Liver (tissue), 9 donors: ENCODE data around the gene NUCB2. TPM values are rescaled to one million over a fixed set of nuclear protein-coding genes. Genes with fewer than 3 reads are reported as not detected.

Experiments used
- DNase-seq: peaks from one replicate; pipeline ENCODE4 v3.0.0-alpha.2; 2017; ENCODE audit warnings: low spot score
- H3K27ac ChIP-seq, 2 donors: one replicate each; pipeline ENCODE4 v1.7.0; 2013; ENCODE audit warnings: inconsistent platforms in 2 of 2, low read length in 2 of 2, control low read depth in 1 of 2, low read depth in 1 of 2, mild to moderate bottlenecking in 1 of 2
- H3K27me3 ChIP-seq, 4 donors: one replicate each; pipeline versions ENCODE4 v1.6.1 to v1.7.0; 2013; ENCODE audit warnings: low read length in 3 of 4, inconsistent platforms in 1 of 4, mild to moderate bottlenecking in 1 of 4, moderate library complexity in 1 of 4; ENCODE audit not compliant: control insufficient read depth in 4 of 4, insufficient read depth in 4 of 4
- H3K36me3 ChIP-seq, 4 donors: one replicate each; pipeline versions ENCODE4 v1.6.1 to v1.7.0; 2013; ENCODE audit warnings: low read length in 3 of 4, mild to moderate bottlenecking in 3 of 4, low read depth in 1 of 4, moderate library complexity in 1 of 4; ENCODE audit not compliant: control insufficient read depth in 4 of 4, insufficient read depth in 3 of 4
- H3K4me1 ChIP-seq, 4 donors: one replicate each; pipeline versions ENCODE4 v1.6.1 to v1.7.0; 2013; ENCODE audit warnings: low read length in 3 of 4, mild to moderate bottlenecking in 3 of 4, moderate library complexity in 1 of 4; ENCODE audit not compliant: control insufficient read depth in 4 of 4, insufficient read depth in 4 of 4
- H3K4me3 ChIP-seq, 3 donors: one replicate each; pipeline versions ENCODE4 v1.6.1 to v1.7.0; 2013; ENCODE audit warnings: low read length in 3 of 3, control low read depth in 1 of 3, low read depth in 1 of 3, mild to moderate bottlenecking in 1 of 3
- H3K9ac ChIP-seq, 2 donors: one replicate each; pipeline ENCODE4 v1.7.0; 2013; ENCODE audit warnings: low read length in 2 of 2, mild to moderate bottlenecking in 2 of 2, moderate library complexity in 2 of 2, control low read depth in 1 of 2, low read depth in 1 of 2
- H3K9me3 ChIP-seq, 4 donors: one replicate each; pipeline versions ENCODE4 v1.6.1 to v1.7.0; 2013; ENCODE audit warnings: low read length in 3 of 4; ENCODE audit not compliant: control insufficient read depth in 4 of 4
- EGR1 ChIP-seq, 2 donors: IDR thresholded peaks; 2 replicates each; pipeline ENCODE4 v1.6.1; 2016 to 2018; ENCODE audit warnings: antibody characterized with exemption in 2 of 2, low read depth in 2 of 2
- FOXA2 ChIP-seq: IDR thresholded peaks from 2 replicates; pipeline ENCODE4 v1.6.1; 2016; ENCODE audit warnings: antibody characterized with exemption
- GABPA ChIP-seq, 2 donors: IDR thresholded peaks in 1 of 2; conservative IDR thresholded peaks in 1 of 2; 2 replicates each; pipeline ENCODE4 v1.6.1; 2016; ENCODE audit warnings: antibody characterized with exemption in 2 of 2, mild to moderate bottlenecking in 1 of 2, moderate library complexity in 1 of 2
- HNF4G ChIP-seq: IDR thresholded peaks from 2 replicates; pipeline ENCODE4 v1.6.1; 2016; ENCODE audit warnings: antibody characterized with exemption
- JUND ChIP-seq, 2 donors: IDR thresholded peaks; 2 replicates each; pipeline ENCODE4 v1.6.1; 2016; ENCODE audit warnings: antibody characterized with exemption in 2 of 2
- NR2F2 ChIP-seq: IDR thresholded peaks from 2 replicates; pipeline ENCODE4 v1.6.1; 2016; ENCODE audit warnings: antibody characterized with exemption
- RAD21 ChIP-seq, 2 donors: IDR thresholded peaks; 2 replicates each; pipeline ENCODE4 v1.6.1; 2016; ENCODE audit warnings: antibody characterized with exemption in 2 of 2, mild to moderate bottlenecking in 2 of 2
- RXRA ChIP-seq, 2 donors: IDR thresholded peaks; 2 replicates each; pipeline ENCODE4 v1.6.1; 2017 to 2018; ENCODE audit warnings: antibody characterized with exemption in 2 of 2, mild to moderate bottlenecking in 1 of 2
- SP1 ChIP-seq: IDR thresholded peaks from 2 replicates; pipeline ENCODE4 v1.6.1; 2018; ENCODE audit warnings: antibody characterized with exemption, mild to moderate bottlenecking
- TAF1 ChIP-seq: conservative IDR thresholded peaks from 2 replicates; pipeline ENCODE4 v1.6.1; 2016; ENCODE audit warnings: antibody characterized with exemption, mild to moderate bottlenecking
- YY1 ChIP-seq: IDR thresholded peaks from 2 replicates; pipeline ENCODE4 v1.6.1; 2016; ENCODE audit warnings: antibody characterized with exemption, mild to moderate bottlenecking
- WGBS: extraction: QIAGEN DNeasy Blood & Tissue Kit; methylation state at CpG from one replicate; pipeline ENCODE4 v1.1.7; 2013; 5-methylcytosine and 5-hydroxymethylcytosine counted together
- polyA plus RNA-seq, 2 donors: library from polyadenylated mRNA; stranded (reverse) in 1 of 2; unstranded in 1 of 2; fragments of 200-250 nt in 1 of 2; fragments of >200 nt in 1 of 2; fragmentation: Nextera tagmentation in 1 of 2; extraction: Ambion mirVana in 1 of 2; gene quantifications; one replicate each; pipeline versions ENCODE4 v1.2.1 to v1.2.3, GENCODE V29; 2013 to 2015
- total RNA-seq, 2 donors: library from RNA; depleted of rRNA; stranded (reverse); fragments of >200 nt; gene quantifications; one replicate each; pipeline ENCODE4 v1.2.3, GENCODE V29; 2014
- TF ChIP-seq, protein P1 (sequence below): IDR thresholded peaks from 2 replicates; pipeline ENCODE4 v1.6.1; 2016; ENCODE audit warnings: antibody characterized with exemption, mild to moderate bottlenecking
- TF ChIP-seq, protein P2 (sequence below): IDR thresholded peaks from 2 replicates; pipeline ENCODE4 v1.6.1; 2016; ENCODE audit warnings: antibody characterized with exemption
- TF ChIP-seq, protein P3 (sequence below): IDR thresholded peaks from 2 replicates; pipeline ENCODE4 v1.6.1; 2016; ENCODE audit warnings: antibody characterized with exemption
- donor health status: healthy.
- donor health status: healthy.
- donor health status: healthy.
- donor health status: healthy.
- donor health status: healthy.

The NUCB2 gene
- total and polyA plus RNA-seq, 4 donors = 68.5 to 112 (median 103) TPM

DNA sequence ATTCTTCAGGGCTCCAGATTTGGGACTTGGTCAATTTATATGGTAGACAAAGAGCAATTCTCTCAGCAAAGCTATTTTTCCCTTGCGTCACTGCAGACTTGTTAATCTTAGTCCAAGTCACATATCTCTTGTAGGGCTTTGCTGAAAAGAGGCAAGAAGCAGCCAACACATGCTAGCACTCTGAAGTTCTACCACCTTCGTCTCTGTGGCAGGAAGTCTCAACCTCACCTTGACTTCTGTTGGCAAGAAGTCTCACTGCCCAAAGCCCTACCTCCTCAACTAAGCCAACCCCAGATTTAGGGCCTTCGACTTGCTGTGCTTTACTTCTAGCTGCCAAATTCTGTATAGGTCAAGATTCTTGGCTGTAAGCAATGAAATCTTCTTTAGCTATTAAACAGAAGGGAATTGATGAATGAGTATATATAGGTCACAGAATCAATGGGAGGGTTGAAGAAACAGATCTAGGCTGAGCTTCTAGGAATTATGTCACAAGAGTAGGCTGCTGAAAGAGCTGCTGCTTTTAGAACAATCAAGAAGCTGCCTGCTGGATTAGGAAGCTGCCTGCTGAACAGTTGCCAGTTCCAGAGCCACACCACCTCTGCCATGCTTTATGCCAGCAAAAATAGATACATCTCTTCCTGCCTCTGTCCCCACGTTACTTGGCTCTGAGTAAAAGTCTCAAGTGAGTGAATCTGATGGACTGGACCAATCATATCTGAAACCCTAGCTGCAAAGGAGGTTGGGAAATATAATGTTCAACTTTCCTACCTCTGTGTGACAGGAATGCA is 57.5 kb downstream of the NUCB2 start (continued):
- TF ChIP-seq, protein P1, sequence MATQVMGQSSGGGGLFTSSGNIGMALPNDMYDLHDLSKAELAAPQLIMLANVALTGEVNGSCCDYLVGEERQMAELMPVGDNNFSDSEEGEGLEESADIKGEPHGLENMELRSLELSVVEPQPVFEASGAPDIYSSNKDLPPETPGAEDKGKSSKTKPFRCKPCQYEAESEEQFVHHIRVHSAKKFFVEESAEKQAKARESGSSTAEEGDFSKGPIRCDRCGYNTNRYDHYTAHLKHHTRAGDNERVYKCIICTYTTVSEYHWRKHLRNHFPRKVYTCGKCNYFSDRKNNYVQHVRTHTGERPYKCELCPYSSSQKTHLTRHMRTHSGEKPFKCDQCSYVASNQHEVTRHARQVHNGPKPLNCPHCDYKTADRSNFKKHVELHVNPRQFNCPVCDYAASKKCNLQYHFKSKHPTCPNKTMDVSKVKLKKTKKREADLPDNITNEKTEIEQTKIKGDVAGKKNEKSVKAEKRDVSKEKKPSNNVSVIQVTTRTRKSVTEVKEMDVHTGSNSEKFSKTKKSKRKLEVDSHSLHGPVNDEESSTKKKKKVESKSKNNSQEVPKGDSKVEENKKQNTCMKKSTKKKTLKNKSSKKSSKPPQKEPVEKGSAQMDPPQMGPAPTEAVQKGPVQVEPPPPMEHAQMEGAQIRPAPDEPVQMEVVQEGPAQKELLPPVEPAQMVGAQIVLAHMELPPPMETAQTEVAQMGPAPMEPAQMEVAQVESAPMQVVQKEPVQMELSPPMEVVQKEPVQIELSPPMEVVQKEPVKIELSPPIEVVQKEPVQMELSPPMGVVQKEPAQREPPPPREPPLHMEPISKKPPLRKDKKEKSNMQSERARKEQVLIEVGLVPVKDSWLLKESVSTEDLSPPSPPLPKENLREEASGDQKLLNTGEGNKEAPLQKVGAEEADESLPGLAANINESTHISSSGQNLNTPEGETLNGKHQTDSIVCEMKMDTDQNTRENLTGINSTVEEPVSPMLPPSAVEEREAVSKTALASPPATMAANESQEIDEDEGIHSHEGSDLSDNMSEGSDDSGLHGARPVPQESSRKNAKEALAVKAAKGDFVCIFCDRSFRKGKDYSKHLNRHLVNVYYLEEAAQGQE = no peak

DNA sequence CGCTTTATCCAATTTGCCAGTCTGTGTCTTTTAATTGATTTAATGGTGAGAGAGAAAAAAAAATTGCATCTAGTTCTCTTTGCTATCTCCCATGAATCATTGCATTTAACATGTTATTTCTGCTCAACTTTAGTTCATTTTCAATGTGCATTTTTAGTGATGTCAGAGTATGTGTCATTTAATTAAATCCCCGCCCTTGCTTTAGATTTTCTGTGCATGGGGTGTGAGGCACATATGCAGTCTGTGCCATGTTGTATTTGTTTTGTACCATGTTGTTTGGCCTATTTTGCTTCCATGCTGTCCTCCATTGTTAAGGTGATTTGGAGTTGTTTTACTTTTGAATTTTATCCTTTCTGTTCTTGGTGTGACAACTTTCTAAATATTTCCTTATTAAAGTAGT is 66.7 kb downstream of the NUCB2 start:
- Histone ChIP-seq H3K27ac (no peak overlapping the region), H3K4me3 (no peak overlapping the region), H3K9me3 (no peaks in the 10 kb centered on the region), H3K27me3 (no peaks in the 10 kb centered on the region), H3K36me3 (peaks cover 0 to 2% (median 0%) of the 10 kb centered on the region in 4 donors), H3K9ac (no peak overlapping the region), H3K4me1 (no peaks in the 10 kb centered on the region)
- no peak for DNase-seq
- TF ChIP-seq, protein P2, sequence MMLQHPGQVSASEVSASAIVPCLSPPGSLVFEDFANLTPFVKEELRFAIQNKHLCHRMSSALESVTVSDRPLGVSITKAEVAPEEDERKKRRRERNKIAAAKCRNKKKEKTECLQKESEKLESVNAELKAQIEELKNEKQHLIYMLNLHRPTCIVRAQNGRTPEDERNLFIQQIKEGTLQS = no peak
- TF ChIP-seq SP1 = no peak
- TF ChIP-seq, protein P3, sequence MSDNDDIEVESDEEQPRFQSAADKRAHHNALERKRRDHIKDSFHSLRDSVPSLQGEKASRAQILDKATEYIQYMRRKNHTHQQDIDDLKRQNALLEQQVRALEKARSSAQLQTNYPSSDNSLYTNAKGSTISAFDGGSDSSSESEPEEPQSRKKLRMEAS = no peak
- no peak for TF ChIP-seq TAF1
- no peak for TF ChIP-seq EGR1 (IDR thresholded peaks at IDR 0.05; ENCODE audit: low read depth in 2 of 2)
- TF ChIP-seq, protein P1 = no peak
- TF ChIP-seq RXRA (IDR thresholded peaks at IDR 0.05) = no peak
- TF ChIP-seq NR2F2 = no peak
- TF ChIP-seq FOXA2 = no peak
- no peak for TF ChIP-seq YY1
- no peak for TF ChIP-seq GABPA (IDR thresholded peaks at IDR 0.05 in 1 of 2, conservative IDR thresholded peaks at IDR 0.05 in 1 of 2)
- over 99% methylated on average over 2 of the region's 2 CpGs for WGBS

DNA sequence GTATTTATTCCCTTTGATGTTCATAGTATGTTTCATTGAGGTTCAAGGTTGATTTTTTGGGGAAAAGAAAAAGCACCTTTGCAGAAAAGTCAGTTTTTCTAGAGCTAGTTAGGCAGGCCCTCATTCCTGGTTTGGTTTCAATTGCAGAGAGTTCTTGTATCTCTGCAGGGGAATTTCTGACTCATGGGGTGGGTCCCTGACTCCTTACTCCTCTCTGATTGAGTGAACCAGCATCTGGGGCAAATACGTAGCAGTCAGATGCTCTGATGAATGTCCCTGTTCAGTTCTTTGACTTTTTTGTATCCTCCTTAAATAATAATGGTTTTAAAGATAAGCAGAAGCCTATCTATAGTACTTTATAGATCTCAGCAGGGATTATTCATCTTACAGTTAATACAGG is 67.4 kb downstream of the NUCB2 start:
- no peaks in the 10 kb centered on the region for H3K27me3 ChIP-seq
- H3K9me3 ChIP-seq = no peaks in the 10 kb centered on the region
- H3K4me3 ChIP-seq = no peak overlapping the region
- H3K4me1 ChIP-seq = no peaks in the 10 kb centered on the region
- WGBS = 97% methylated on average over 1 of the region's 1 CpG
- no peak for DNase-seq
- no peak overlapping the region for H3K27ac ChIP-seq
- H3K9ac ChIP-seq = no peak overlapping the region
- H3K36me3 ChIP-seq = peaks cover 0 to 2% (median 0%) of the 10 kb centered on the region in 4 donors
- TF ChIP-seq SP1 = no peak
- TF ChIP-seq TAF1 = no peak
- no peak for TF ChIP-seq RAD21 (IDR thresholded peaks at IDR 0.05)
- no peak for TF ChIP-seq FOXA2
- TF ChIP-seq JUND (IDR thresholded peaks at IDR 0.05) = no peak
- TF ChIP-seq EGR1 (IDR thresholded peaks at IDR 0.05; ENCODE audit: low read depth in 2 of 2) = no peak
- no peak for TF ChIP-seq GABPA (IDR thresholded peaks at IDR 0.05 in 1 of 2, conservative IDR thresholded peaks at IDR 0.05 in 1 of 2)
- no peak for TF ChIP-seq NR2F2
- TF ChIP-seq HNF4G = no peak
